HK-2 (cell line): ENCODE measurements around the gene TMPRSS5.
"Not testable (repeated sequence)": the region's sequence is repeated elsewhere in the genome, so short reads cannot be mapped to it uniquely, and the experiment has no call there.

ENCODE experiments used
- DNase-seq: peaks from one replicate; pipeline ENCODE4 v3.0.0-alpha.2; 2018; ENCODE audit not compliant: unreplicated experiment

Gene TMPRSS5

GRCh38 chr11:113697756-113698407 is 8.2 kb downstream of the TMPRSS5 start:
- no peak for DNase-seq

DNA sequence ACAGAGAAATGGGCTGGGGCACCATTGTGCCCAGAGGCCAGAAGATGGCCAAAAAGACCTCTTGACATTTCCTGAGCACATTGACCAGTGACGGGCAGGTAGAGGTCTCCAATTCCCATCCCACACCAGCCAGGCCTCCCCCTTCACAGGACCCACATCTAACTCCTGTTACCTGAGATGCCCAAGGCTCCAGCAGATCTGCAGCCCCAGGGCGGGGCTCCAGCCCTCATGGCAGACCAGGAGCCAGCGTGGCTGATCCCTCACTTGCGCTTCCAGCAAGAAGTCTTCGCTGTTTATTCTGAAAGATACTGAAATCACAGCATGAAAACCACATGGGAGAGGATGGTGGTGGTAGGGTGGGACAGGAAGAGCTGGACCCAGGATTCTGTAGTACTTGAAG is 9.0 kb downstream of the TMPRSS5 start:
- DNase-seq = no peak

DNA sequence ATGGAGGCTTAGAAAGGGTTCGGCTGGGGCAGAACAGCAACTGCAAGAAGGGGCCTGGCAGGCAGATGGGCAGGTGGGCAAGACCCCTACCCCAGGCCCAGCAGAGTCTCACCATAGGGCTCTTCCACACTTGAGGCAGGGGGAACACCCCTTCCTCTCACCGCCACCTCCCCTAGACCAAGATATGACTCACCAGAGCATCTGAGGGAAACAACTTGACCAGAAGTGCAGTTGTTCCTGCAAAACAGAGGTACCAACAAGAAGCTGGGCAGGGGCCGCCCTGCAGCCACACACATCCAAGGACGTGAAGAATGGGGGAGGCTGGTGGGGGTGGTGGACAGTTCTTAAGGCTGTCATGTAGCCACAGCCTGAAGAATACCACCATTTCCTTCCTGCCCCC is 10.9 kb downstream of the TMPRSS5 start:
- DNase-seq = no peak

DNA sequence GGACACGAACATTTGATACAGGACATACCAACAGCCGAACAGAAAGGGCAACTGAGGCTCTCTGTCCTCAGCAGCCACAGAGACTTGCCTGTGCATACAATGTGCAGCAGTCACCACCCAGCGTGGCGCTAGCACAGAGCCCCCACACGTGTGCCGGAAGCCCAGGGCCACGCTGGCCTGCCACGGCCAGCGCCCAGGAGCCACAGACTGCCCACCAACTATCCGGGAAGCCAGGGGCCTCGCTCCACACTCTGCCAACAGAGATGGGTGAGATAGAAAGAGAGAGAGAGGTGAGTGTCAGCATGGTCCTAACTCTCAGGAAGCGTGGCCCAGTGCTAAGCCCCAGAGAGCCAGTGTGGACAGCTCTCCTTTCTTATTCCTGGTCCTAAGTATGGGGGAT is 11.7 kb downstream of the TMPRSS5 start:
- DNase-seq = no peak

- no peak for DNase-seq
Observed at GRCh38 chr11:113693030-113693429, 13.1 kb downstream of the TMPRSS5 start.

- DNase-seq = peak; percentile 76
Observed at GRCh38 chr11:113690619-113691569, 15.2 kb downstream of the TMPRSS5 start.

GRCh38 chr11:113689768-113690618 is 16.1 kb downstream of the TMPRSS5 start:
- DNase-seq = no peak

GRCh38 chr11:113685654-113686359 is 20.3 kb downstream of the TMPRSS5 start:
- DNase-seq = no peak

DNA sequence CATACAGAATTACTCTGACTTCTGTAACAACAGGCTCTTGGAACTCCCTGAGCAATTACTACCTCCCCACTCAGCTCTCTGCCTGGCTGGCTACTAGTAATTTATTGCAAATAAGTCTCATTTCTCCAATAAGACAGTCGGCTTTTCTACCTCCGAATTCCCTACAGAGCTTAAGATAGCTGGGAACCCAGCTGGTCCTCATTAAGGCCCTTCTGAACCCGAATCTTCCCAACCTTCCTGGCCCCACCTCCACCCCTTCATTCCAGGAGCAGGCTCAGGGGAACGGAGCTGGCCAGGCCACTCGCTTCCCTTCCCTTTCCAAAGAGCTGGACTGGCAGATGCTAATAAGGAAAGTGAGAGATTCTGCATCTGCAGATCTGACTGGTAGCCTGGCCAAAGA is 21.6 kb downstream of the TMPRSS5 start:
- DNase-seq = no peak

GRCh38 chr11:113683481-113684046 is 22.5 kb downstream of the TMPRSS5 start:
- no peak for DNase-seq

DNA sequence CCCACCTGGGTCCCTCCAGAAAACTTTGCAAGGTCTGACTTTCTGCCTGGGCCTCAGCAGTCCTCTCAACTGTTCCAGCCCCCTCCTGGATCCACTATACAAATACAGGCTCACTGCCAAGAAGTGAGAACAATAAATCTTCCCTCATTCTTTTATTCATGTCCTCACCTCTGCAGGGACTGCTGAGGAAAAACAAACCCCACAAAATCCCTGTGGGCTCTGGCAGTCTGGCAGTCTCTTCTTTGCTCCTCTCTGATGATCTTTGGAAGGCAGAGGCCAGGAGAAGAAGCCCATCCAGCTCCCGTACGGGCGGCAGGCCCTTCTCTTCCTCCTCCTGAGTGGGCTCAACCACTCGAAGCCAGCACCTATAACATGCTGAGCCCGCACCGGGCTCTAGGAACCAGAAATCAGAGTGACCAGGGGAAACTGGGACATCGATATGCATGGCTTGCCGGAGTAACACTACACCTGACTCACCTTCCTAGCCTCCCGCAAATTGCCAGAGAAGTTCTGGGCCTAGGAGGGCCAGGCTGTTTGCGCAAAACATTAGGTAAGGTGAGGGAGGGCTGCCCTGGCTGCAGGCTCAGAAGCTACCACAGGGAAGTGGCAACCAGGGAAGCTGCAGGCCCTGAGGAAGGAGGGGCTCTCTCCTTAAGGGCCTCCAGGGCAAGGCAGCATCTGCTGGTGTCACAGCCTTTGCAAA is 24.2 kb downstream of the TMPRSS5 start:
- no peak for DNase-seq

DNA sequence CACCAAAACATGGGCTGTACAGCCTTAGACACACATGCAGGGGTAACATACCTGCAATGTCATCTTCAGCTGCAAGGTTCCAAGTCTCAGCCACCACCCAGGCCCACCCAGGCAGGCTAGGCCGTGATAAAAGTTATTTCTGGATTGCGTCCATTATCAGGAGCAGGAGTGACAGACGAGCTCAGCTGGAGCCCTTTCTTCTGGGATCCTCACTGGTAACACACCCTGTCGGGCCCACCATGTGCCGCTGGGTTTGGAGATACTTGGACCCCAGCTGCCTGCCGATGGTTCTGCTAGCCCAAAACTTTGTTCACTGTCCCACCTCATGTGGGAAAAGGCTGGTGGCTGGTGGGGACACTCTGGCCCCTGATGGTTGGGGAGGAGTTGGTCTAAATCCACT is 24.8 kb downstream of the TMPRSS5 start:
- DNase-seq = no peak

- no peak for DNase-seq
Observed at GRCh38 chr11:113677685-113678084, 28.4 kb downstream of the TMPRSS5 start.

- DNase-seq = no peak
Observed at GRCh38 chr11:113675565-113675964, 30.5 kb downstream of the TMPRSS5 start.

- DNase-seq = peak; percentile 48
Observed at GRCh38 chr11:113675003-113675561, 31.0 kb downstream of the TMPRSS5 start.

DNA sequence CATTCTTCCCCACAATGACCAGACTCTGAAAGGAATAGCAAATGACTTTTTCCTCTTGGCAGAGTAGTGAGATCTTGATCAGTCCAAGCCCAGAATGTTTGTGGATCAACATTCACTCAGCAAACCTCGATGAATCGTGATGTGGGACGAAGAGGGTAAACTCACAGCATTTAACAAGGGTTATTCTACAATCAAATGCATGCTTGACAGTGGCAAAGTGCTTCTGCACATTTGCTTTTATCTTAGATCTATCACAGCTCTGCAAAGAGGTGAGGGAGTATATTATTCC is 31.8 kb downstream of the TMPRSS5 start:
- no peak for DNase-seq

DNA sequence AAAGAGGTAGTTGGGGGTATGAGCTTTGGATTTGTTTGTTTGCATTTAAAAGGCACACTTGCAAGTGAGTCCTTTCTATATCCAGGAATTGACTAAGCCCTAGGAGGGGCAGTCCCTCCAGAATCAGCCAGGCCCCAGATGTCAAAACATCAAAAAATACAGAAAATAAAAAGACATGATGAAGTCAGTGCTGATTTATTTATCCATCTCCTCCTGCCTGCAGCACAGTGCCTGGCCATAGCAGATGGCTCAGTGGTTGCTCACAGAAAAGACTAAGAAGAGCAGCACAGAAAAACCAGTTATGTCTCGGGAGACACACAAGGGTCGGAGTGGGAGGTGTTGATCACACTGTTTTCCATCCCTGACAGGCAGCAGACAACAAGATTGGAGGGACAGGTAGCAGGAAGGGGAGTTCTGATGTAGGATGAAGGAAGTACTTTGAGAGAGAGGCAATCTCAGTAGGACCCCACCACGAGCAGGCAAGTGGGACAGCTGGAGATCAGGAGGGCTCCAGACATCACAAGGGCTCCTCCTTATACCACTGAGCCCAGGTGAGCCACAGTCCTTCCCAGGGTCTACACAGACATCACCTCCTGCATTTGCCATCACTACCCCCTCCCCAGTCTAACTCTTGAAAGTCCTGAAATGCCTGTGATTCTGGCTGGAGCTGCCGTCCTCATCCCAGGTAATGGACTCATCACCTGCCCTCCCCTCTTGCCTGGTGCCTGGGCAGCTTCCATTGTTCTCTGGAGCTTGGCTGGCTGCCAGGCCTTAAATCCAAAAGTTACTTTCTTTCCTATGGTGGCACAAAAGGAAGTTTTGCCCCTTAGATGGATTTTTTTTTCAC is 32.3 kb downstream of the TMPRSS5 start:
- no peak for DNase-seq

DNA sequence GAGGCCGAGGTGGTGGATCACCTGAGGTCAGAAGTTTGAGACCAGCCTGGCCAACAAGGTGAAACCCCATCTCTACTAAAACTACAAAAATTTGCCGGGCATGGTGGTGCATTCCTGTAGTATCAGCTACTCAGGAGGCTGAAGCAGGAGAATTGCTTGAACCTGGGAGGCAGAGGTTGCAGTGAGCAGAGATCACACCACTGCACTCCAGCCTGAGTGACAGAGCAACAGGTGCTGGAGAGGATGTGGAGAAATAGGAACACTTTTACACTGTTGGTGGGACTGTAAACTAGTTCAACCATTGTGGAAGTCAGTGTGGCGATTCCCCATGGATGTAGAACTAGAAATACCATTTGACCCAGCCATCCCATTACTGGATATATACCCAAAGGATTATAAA is 34.2 kb downstream of the TMPRSS5 start:
- DNase-seq = not testable (repeated sequence)

GRCh38 chr11:113670831-113671215 is 35.3 kb downstream of the TMPRSS5 start:
- DNase-seq = no peak
